ENCODE measurements around the gene TNNC1.

Gene TNNC1

GRCh38 chr3:52453496-52454249 is at the start of gene TNNC1:
TSS of gene TNNC1 (minus strand) at chr3:52454041. CDS start at chr3:52454015, 26 bp downstream.
- Histone ChIP-seq H3K9me3 (ENCODE audit: control insufficient read depth in 1 of 2, low read length in 2 of 2) (no peaks in the 10 kb centered on the region), H3K36me3 (ENCODE audit: control insufficient read depth in 1 of 2, insufficient read depth in 2 of 2, low read length in 2 of 2) (peaks cover 5 to 13% of the 10 kb centered on the region in 2 donors), H3K4me3 (ENCODE audit: low read depth in 1 of 2, low read length in 2 of 2) (peak within 1 kb of the TSS; percentile 84 to 86), H3K27ac (ENCODE audit: low read depth, low read length) (peak within 1 kb of the TSS; percentile 74), H3K9ac (ENCODE audit: low read depth in 1 of 2, low read length in 2 of 2) (peak within 1 kb of the TSS; percentile 82 to 98), H3K4me1 (ENCODE audit: control insufficient read depth in 1 of 2, insufficient read depth in 2 of 2, low read length in 2 of 2) (peaks cover 24 to 27% of the 10 kb centered on the region in 2 donors), H3K27me3 (ENCODE audit: control insufficient read depth in 1 of 2, insufficient read depth in 2 of 2, low read length in 2 of 2) (no peaks in the 10 kb centered on the region)

- H3K36me3 ChIP-seq (ENCODE audit: control insufficient read depth in 1 of 2, insufficient read depth in 2 of 2, low read length in 2 of 2) = no peaks in the 10 kb centered on the region
Measured at GRCh38 chr3:52502808-52503350, 49.0 kb upstream of the TNNC1 start.

DNA sequence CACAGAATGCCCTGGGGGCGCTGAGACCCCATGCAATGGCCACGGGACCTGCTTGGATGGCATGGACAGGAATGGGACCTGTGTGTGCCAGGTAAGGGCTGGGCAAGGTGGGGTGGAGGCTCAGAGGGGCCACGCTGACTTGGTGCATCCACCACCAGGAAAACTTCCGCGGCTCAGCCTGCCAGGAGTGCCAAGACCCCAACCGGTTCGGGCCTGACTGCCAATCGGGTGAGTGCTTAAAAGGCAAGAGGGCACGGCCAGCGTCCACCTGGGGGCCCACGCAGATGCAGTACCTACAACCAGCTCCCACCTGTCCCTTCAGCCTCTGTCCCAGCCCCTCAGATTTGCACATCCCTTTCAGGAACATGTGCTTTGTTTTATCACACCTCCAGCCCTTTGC is 48.2 kb upstream of the TNNC1 start:
- Histone ChIP-seq H3K27me3 (ENCODE audit: control insufficient read depth in 1 of 2, insufficient read depth in 2 of 2, low read length in 2 of 2) (no peaks in the 10 kb centered on the region), H3K9me3 (ENCODE audit: control insufficient read depth in 1 of 2, low read length in 2 of 2) (no peaks in the 10 kb centered on the region), H3K4me3 (ENCODE audit: low read depth in 1 of 2, low read length in 2 of 2) (no peak overlapping the region), H3K4me1 (ENCODE audit: control insufficient read depth in 1 of 2, insufficient read depth in 2 of 2, low read length in 2 of 2) (no peaks in the 10 kb centered on the region), H3K9ac (ENCODE audit: low read depth in 1 of 2, low read length in 2 of 2) (no peak overlapping the region), H3K36me3 (ENCODE audit: control insufficient read depth in 1 of 2, insufficient read depth in 2 of 2, low read length in 2 of 2) (no peaks in the 10 kb centered on the region), H3K27ac (ENCODE audit: low read depth, low read length) (no peak overlapping the region)

More at GRCh38 chr3:52502808-52503350, 49.0 kb upstream of the TNNC1 start:
- no peaks in the 10 kb centered on the region for H3K9me3 ChIP-seq (ENCODE audit: control insufficient read depth in 1 of 2, low read length in 2 of 2)
- H3K27ac ChIP-seq (ENCODE audit: low read depth, low read length) = no peak overlapping the region
- no peaks in the 10 kb centered on the region for H3K4me1 ChIP-seq (ENCODE audit: control insufficient read depth in 1 of 2, insufficient read depth in 2 of 2, low read length in 2 of 2)
- H3K4me3 ChIP-seq (ENCODE audit: low read depth in 1 of 2, low read length in 2 of 2) = no peak overlapping the region
- no peak overlapping the region for H3K9ac ChIP-seq (ENCODE audit: low read depth in 1 of 2, low read length in 2 of 2)
- no peaks in the 10 kb centered on the region for H3K27me3 ChIP-seq (ENCODE audit: control insufficient read depth in 1 of 2, insufficient read depth in 2 of 2, low read length in 2 of 2)

DNA sequence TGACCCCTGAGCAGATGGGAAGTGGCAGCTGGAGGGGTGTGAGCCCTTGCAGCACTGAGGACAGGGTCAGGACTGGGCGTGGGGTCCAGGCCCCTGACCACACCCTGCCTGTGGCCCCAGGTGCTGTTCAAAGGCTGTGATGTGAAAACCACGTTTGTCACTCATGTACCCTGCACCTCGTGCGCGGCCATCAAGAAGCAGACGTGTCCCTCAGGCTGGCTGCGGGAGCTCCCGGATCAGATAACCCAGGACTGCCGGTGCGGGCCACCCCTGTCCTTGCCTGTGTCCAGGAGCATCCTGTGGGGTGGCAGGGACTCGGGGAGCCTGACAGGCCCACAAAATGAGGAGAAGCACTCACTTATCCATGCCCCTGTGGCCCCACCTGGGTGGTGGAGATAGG is 47.2 kb upstream of the TNNC1 start:
- H3K4me1 ChIP-seq (ENCODE audit: control insufficient read depth in 1 of 2, insufficient read depth in 2 of 2, low read length in 2 of 2) = no peaks in the 10 kb centered on the region
- H3K36me3 ChIP-seq (ENCODE audit: control insufficient read depth in 1 of 2, insufficient read depth in 2 of 2, low read length in 2 of 2) = no peaks in the 10 kb centered on the region
- no peak overlapping the region for H3K9ac ChIP-seq (ENCODE audit: low read depth in 1 of 2, low read length in 2 of 2)
- no peaks in the 10 kb centered on the region for H3K27me3 ChIP-seq (ENCODE audit: control insufficient read depth in 1 of 2, insufficient read depth in 2 of 2, low read length in 2 of 2)
- no peak overlapping the region for H3K4me3 ChIP-seq (ENCODE audit: low read depth in 1 of 2, low read length in 2 of 2)
- no peak overlapping the region for H3K27ac ChIP-seq (ENCODE audit: low read depth, low read length)
- H3K9me3 ChIP-seq (ENCODE audit: control insufficient read depth in 1 of 2, low read length in 2 of 2) = no peaks in the 10 kb centered on the region

DNA sequence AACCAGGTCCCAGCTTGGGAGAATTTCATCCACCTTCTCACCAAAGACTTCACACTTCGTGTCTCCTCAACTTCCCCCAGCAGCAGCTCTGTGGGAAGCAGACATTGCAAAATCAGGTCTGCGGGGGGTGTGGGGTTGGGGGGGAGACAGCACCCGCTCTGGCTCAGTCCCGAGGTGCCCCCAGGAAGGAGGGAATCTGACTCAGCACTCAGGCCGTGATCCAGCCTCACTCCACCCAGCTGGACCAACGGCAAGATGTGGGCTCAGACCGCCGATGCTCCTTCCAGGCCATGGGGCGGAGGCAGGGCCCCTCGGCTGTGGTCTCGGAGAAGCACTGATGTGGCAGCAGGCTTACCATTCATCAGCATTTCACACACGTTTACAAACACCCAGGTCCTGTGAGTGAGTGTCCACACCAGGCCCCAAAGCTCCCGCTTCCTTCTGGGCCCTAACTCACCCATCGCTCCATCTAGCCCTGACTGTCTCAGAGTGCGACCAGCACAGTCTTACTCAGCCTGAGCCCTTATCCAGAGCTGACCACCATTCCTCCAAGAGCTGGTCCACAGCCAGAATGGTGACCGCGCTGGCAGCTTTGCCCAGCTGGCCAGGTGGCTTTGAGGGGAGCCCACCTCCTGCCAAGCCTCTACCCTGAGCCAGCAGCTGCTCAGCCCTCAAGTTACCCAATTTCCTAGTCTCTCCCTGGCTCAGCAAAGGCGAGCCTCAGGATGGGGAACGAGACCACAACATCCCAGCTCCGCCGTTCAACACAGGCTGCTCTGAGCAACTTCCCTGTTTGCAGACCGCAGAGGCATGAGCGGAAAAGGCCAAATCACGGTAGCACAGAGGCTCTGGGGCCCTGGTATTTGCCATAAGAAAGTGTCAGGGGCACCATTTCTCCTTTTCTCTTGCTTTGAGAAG is 44.6 kb upstream of the TNNC1 start:
- H3K4me3 ChIP-seq (ENCODE audit: low read depth in 1 of 2, low read length in 2 of 2) = no peak overlapping the region
- H3K27ac ChIP-seq (ENCODE audit: low read depth, low read length) = no peak overlapping the region
- no peak overlapping the region for H3K9ac ChIP-seq (ENCODE audit: low read depth in 1 of 2, low read length in 2 of 2)
- no peaks in the 10 kb centered on the region for H3K9me3 ChIP-seq (ENCODE audit: control insufficient read depth in 1 of 2, low read length in 2 of 2)
- H3K27me3 ChIP-seq (ENCODE audit: control insufficient read depth in 1 of 2, insufficient read depth in 2 of 2, low read length in 2 of 2) = no peaks in the 10 kb centered on the region
- peaks cover 0 to 6% of the 10 kb centered on the region in 2 donors for H3K4me1 ChIP-seq (ENCODE audit: control insufficient read depth in 1 of 2, insufficient read depth in 2 of 2, low read length in 2 of 2)
- no peaks in the 10 kb centered on the region for H3K36me3 ChIP-seq (ENCODE audit: control insufficient read depth in 1 of 2, insufficient read depth in 2 of 2, low read length in 2 of 2)

DNA sequence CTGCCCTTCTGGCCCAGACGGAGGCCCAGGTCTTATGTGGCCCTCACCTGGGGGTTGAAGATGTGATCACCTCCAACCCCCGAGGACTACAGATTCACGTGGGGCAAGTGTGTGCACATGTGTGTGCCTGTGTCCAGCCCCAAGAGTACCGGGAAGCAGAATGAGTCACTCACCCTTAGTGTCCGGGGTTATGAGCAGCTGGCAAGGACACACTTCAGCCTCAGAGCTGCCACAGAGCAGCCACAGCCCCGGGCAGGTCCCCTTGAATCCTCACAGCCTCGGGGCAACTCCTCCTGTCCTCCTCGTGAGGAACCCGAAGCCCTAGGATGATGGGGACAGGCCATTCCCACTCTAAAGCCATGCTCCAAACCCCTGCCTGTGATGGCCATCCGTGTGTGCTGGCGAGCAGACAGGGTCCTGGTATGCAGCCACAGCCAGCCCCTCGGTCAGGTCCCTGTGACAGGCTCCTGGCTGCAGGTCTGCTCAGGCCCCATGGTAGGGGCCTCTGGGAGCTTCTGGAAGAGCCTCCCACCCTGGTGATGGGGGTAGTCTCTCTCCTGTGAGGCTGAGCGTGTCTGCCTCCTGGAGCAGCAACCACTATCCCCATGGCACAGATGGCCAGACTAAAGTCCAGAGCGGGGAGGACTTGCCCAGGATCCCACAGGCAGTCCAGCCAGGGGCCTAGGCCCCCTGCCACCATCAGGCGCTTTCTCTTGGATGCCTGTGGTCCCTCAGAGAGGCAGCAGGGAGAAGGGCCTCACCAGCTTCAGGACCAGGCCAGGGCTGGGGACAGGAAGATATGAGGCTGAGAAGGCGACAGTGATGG is 42.1 kb upstream of the TNNC1 start:
- peak overlapping the region; percentile 22 to 43 for H3K4me3 ChIP-seq (ENCODE audit: low read depth in 1 of 2, low read length in 2 of 2)
- peaks cover 0 to 11% of the 10 kb centered on the region in 2 donors for H3K4me1 ChIP-seq (ENCODE audit: control insufficient read depth in 1 of 2, insufficient read depth in 2 of 2, low read length in 2 of 2)
- H3K36me3 ChIP-seq (ENCODE audit: control insufficient read depth in 1 of 2, insufficient read depth in 2 of 2, low read length in 2 of 2) = peaks cover 11 to 16% of the 10 kb centered on the region in 2 donors
- peak overlapping the region in 1 of 2 donors; percentile 25 for H3K9ac ChIP-seq (ENCODE audit: low read depth in 1 of 2, low read length in 2 of 2)
- H3K27ac ChIP-seq (ENCODE audit: low read depth, low read length) = no peak overlapping the region
- no peaks in the 10 kb centered on the region for H3K9me3 ChIP-seq (ENCODE audit: control insufficient read depth in 1 of 2, low read length in 2 of 2)
- H3K27me3 ChIP-seq (ENCODE audit: control insufficient read depth in 1 of 2, insufficient read depth in 2 of 2, low read length in 2 of 2) = no peaks in the 10 kb centered on the region

- peak within 1 kb of the TSS in 1 of 2 donors; percentile 25 for H3K9ac ChIP-seq (ENCODE audit: low read depth in 1 of 2, low read length in 2 of 2)
Measured at GRCh38 chr3:52494886-52495495, 41.1 kb upstream of the TNNC1 start, which contains the start of gene STAB1. TSS of gene STAB1 (plus strand) at chr3:52495338. CDS start at chr3:52495414, 76 bp downstream.

DNA sequence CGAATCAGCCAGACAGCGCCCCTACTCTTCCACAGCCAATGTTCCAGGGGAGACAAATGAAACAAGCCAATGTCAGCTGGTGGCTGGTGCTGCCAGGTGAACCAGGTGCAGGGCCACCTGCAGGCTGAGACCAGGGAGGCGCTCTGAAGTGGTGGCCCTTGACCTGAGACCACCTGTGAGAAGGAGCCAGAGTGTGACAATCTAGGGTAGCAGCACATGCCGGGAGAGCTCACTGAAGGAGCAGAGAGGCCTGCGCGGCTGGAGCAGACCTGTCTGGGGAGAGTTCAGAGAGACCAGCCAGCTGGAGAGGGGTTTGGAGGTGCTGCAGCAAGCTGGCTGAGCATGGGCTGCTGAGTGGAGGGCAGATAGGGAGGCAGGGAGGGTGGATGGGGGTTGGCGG is 40.6 kb upstream of the TNNC1 start:
- Histone ChIP-seq H3K9me3 (ENCODE audit: control insufficient read depth in 1 of 2, low read length in 2 of 2) (no peaks in the 10 kb centered on the region), H3K4me1 (ENCODE audit: control insufficient read depth in 1 of 2, insufficient read depth in 2 of 2, low read length in 2 of 2) (peaks cover 0 to 11% of the 10 kb centered on the region in 2 donors), H3K27ac (ENCODE audit: low read depth, low read length) (no peak overlapping the region), H3K27me3 (ENCODE audit: control insufficient read depth in 1 of 2, insufficient read depth in 2 of 2, low read length in 2 of 2) (no peaks in the 10 kb centered on the region), H3K36me3 (ENCODE audit: control insufficient read depth in 1 of 2, insufficient read depth in 2 of 2, low read length in 2 of 2) (peaks cover 23 to 28% of the 10 kb centered on the region in 2 donors), H3K4me3 (ENCODE audit: low read depth in 1 of 2, low read length in 2 of 2) (no peak overlapping the region), H3K9ac (ENCODE audit: low read depth in 1 of 2, low read length in 2 of 2) (no peak overlapping the region)

More at GRCh38 chr3:52494886-52495495, 41.1 kb upstream of the TNNC1 start, which contains the start of gene STAB1:
- Histone ChIP-seq H3K9me3 (ENCODE audit: control insufficient read depth in 1 of 2, low read length in 2 of 2) (no peaks in the 10 kb centered on the region), H3K27ac (ENCODE audit: low read depth, low read length) (no peak within 1 kb of the TSS), H3K4me1 (ENCODE audit: control insufficient read depth in 1 of 2, insufficient read depth in 2 of 2, low read length in 2 of 2) (peaks cover 0 to 11% of the 10 kb centered on the region in 2 donors), H3K27me3 (ENCODE audit: control insufficient read depth in 1 of 2, insufficient read depth in 2 of 2, low read length in 2 of 2) (no peaks in the 10 kb centered on the region), H3K4me3 (ENCODE audit: low read depth in 1 of 2, low read length in 2 of 2) (peak within 1 kb of the TSS; percentile 22 to 43), H3K36me3 (ENCODE audit: control insufficient read depth in 1 of 2, insufficient read depth in 2 of 2, low read length in 2 of 2) (peaks cover 17 to 23% of the 10 kb centered on the region in 2 donors)

Data from duodenal mucosa (tissue), 2 donors.